HG03095 (cell line): ENCODE measurements around the gene DAAM2.

Experiments
- ATAC-seq: cut with Tn5 transposase; IDR thresholded peaks from one replicate; pipeline ENCODE4 v1.9.1; 2021; ENCODE audit warnings: moderate library complexity; ENCODE audit not compliant: unreplicated experiment

The DAAM2 gene

GRCh38 chr6:39947611-39948068 is 155.5 kb downstream of the DAAM2 start:
- ATAC-seq, result no peak

- no peak for ATAC-seq
Observed at GRCh38 chr6:39948199-39948791, 156.1 kb downstream of the DAAM2 start.

- ATAC-seq, result no peak
Observed at GRCh38 chr6:39950125-39950720, 158.0 kb downstream of the DAAM2 start.

GRCh38 chr6:39951191-39951590 is 159.0 kb downstream of the DAAM2 start:
- ATAC-seq, result no peak

DNA sequence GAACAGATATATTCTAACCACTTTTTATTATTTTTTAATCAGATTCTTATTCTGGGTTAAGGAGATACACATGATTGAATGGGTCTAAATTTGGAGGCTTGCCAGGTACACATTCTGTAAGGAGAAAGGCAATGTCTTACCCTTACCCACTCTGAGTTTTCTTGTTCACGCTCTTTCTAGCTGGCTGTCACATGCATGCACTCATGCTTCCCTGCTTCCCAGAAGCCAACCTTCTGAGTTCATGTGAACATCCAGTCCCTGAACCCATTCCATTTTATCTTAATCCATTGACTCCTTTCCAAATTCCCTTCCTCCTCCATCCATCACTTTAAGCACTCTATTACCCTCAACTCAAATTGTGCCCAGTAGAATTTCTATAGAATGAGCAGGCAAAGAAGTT is 159.5 kb downstream of the DAAM2 start:
- ATAC-seq, result no peak

GRCh38 chr6:39952167-39952566 is 160.0 kb downstream of the DAAM2 start:
- ATAC-seq, result no peak

GRCh38 chr6:39953076-39953618 is 161.0 kb downstream of the DAAM2 start:
- no peak for ATAC-seq
